HG03025 (cell line): ENCODE data around the gene LAMB4.

Experiments used
- ATAC-seq: cut with Tn5 transposase; IDR thresholded peaks from one replicate; pipeline ENCODE4 v1.9.1; 2021; ENCODE audit warnings: mild to moderate bottlenecking, moderate library complexity; ENCODE audit not compliant: unreplicated experiment, low FRiP score

Gene LAMB4

GRCh38 chr7:107999779-108000560 is 130.2 kb downstream of the LAMB4 start:
- no peak for ATAC-seq

GRCh38 chr7:107998660-107999480 is 131.3 kb downstream of the LAMB4 start:
- no peak for ATAC-seq

- no peak for ATAC-seq
Observed at GRCh38 chr7:107998150-107998549, 132.0 kb downstream of the LAMB4 start.

- ATAC-seq, result no peak
Observed at GRCh38 chr7:107996072-107996882, 133.9 kb downstream of the LAMB4 start.

GRCh38 chr7:107995184-107996071 is 134.7 kb downstream of the LAMB4 start:
- no peak for ATAC-seq

GRCh38 chr7:107994421-107995030 is 135.6 kb downstream of the LAMB4 start:
- no peak for ATAC-seq

- no peak for ATAC-seq
Observed at GRCh38 chr7:107993891-107994291, 136.3 kb downstream of the LAMB4 start.

GRCh38 chr7:107989618-107990373 is 140.4 kb downstream of the LAMB4 start:
- ATAC-seq, result no peak

GRCh38 chr7:107982918-107983389 is 147.2 kb downstream of the LAMB4 start:
- no peak for ATAC-seq

- no peak for ATAC-seq
Observed at GRCh38 chr7:107982042-107982840, 147.9 kb downstream of the LAMB4 start.

- ATAC-seq, result no peak
Observed at GRCh38 chr7:107981466-107981865, 148.7 kb downstream of the LAMB4 start.

GRCh38 chr7:107980671-107981190 is 149.4 kb downstream of the LAMB4 start:
- ATAC-seq, result no peak

GRCh38 chr7:107980171-107980570 is 150.0 kb downstream of the LAMB4 start:
- ATAC-seq, result no peak

GRCh38 chr7:107978815-107979408 is 151.2 kb downstream of the LAMB4 start:
- ATAC-seq, result no peak

- no peak for ATAC-seq
Observed at GRCh38 chr7:107977048-107977447, 153.1 kb downstream of the LAMB4 start.

GRCh38 chr7:107976620-107977019 is 153.5 kb downstream of the LAMB4 start:
- no peak for ATAC-seq

- ATAC-seq, result no peak
Observed at GRCh38 chr7:107975394-107976013, 154.7 kb downstream of the LAMB4 start.
